NCI-H2107 treated with DMSO at 0.1 percent for 48 hours (cell line): ENCODE data around the gene LMAN1L.

Source experiments
- DNase-seq: peaks from one replicate; lab custom pipeline; 2025; ENCODE audit not compliant: unreplicated experiment; lab: John Stamatoyannopoulos, UW

The LMAN1L gene

GRCh38 chr15:74812533-74812932 lies at the start of gene LMAN1L:
TSS of gene LMAN1L (plus strand) at chr15:74812835. CDS start at chr15:74812855, 20 bp downstream.
- DNase-seq, result no peak

DNA sequence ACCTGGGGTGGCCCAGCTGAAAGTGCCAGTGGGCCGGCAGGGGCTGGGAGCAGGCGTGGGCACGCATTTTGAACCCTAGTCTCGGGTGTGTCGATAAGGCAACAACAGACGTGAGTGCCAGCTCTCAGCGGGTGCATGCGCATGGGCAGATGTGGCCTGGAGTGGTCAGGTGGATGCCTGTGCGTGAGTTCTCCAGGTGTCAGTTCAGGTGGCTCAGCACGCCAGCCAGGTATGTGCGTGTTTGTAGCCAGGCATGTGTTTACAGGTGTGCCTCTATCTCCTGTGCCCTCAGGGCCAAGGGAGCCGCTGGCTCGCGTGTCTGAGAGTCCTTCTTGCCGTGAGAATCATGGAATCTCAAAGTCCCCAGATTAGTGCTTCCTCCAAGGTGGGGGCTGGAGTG lies 49.2 kb upstream of the LMAN1L start:
- DNase-seq, result no peak

- DNase-seq, result no peak
Measured at GRCh38 chr15:74767167-74768098, 45.2 kb upstream of the LMAN1L start.

GRCh38 chr15:74768099-74768770 lies 44.4 kb upstream of the LMAN1L start:
- no peak for DNase-seq

DNA sequence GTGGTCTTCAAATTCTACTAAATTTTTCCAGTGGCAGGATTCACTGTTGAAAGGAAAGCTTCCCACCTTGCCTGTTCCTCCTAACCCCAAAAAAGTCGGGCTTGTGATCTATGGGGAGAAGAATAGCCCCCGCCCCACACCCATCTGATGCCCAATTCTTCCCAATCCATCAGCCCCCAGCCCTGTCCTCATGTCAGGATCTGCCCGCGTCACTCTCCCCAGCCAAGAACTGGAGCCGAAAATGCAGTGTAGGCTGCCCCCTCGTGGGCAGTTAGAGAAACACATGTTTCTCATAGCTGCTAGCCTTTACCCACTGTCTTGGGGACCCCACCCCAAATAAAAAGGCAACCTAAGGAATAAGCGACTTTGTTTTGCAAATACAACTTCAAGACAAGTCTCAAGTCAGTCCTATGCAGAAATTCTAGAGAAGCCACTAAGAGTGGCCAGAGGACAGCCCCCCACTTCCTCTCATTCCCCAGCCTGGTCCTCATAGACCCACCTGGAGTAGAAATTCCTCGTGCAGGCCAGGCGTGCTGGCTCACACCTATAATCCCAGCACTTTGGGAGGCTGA lies 43.8 kb upstream of the LMAN1L start:
- DNase-seq, result peak; percentile 24

DNA sequence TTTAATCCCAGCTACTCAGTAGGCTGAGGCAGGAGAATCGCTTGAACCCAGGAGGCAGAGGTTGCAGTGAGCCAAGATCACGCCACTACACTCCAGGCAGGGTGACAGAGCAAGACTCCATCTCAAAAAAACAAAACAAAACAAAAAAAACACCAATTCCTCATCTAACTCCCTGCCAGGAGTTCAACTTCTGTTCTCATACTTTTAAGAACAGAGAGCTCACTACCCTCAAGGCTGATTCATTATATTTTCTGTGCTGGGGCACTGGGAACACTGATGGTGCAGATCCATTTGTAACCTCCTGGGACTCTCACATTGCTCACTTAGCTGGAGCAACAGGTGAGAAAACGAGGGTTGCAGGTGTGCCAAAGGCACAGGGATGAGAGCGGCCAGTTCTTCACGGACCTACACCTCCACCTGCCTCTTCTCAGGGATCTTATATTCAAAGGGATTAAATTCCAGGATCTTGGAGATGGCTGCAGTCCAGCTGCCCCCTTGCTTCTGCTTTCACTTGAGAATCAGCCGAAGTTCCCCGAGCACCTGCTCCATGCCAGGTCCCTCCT lies 43.1 kb upstream of the LMAN1L start:
- peak; percentile 36 for DNase-seq

- no peak for DNase-seq
Measured at GRCh38 chr15:74770211-74770903, 42.3 kb upstream of the LMAN1L start.

DNA sequence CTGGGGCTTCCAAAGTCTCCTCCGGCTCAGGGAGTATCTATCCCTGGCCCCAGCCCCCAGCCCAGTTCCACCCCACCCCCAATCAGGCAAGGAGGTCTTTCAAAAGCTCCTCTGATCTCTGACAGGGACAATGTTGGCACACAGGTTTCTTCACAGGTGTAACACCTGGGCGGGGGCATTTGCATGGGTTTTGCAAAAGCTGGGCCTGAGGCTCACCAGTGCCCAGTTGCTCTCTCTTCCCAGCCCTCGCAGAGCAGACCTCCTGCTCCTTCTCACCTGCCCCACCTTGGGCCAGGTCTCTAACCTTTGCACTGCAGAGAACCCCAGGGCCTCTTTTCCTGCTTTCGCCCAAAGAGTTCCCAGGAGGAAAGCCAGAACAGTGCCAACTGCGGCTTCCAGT lies 39.3 kb upstream of the LMAN1L start:
- DNase-seq, result no peak

- peak; percentile 85 for DNase-seq
Measured at GRCh38 chr15:74773731-74774252, 38.8 kb upstream of the LMAN1L start.

GRCh38 chr15:74775132-74775562 lies 37.5 kb upstream of the LMAN1L start:
- no peak for DNase-seq

GRCh38 chr15:74775894-74776293 lies 36.7 kb upstream of the LMAN1L start:
- DNase-seq, result no peak

DNA sequence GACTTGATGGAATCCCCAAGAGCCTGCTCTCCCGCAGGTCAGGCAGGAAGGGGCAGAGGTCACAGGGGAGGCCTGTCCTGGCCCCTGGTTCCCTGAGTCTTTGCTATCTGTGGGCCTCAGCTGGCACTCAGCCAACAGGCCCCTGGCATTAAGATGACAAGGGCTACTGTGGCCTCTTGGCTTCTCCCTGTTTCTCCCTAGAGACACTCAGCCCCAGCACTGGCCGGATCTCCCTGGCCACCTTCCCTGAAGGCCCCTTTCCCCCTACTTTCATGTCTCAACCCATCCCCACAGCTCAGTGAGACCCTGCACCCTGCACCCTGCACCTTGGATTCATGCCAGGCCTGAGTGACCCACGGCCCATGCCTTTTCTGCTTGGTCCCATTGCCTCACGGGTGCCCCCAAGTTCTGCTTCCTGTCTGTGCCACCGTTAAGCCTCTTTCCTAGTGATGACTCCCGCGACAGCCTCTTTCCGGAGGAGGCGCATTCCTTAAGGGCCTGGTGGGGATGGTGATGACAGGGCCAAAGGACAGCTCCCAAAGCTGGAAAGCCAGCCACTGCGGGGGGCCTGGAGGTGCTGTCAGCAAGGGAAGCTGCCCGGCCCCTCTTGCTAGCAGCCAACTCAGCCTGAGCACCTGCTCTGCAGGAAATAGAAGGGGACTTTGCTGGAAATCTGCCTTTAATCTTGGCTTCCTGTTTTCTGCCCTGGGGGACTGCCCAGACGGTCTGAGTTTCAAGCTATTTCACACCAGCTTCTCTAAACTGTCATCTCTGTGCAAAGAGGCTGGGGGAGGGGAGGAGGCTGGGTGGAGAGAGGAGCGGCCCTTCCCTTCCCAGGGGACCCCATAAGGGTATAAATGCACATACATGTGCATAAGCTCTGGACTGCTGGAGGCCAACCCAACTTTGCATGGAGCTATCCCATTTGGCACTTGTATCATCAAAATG lies 35.5 kb upstream of the LMAN1L start:
- DNase-seq, result no peak

- DNase-seq, result no peak
Measured at GRCh38 chr15:74777769-74778598, 34.7 kb upstream of the LMAN1L start.

- no peak for DNase-seq
Measured at GRCh38 chr15:74778599-74778970, 34.0 kb upstream of the LMAN1L start.

DNA sequence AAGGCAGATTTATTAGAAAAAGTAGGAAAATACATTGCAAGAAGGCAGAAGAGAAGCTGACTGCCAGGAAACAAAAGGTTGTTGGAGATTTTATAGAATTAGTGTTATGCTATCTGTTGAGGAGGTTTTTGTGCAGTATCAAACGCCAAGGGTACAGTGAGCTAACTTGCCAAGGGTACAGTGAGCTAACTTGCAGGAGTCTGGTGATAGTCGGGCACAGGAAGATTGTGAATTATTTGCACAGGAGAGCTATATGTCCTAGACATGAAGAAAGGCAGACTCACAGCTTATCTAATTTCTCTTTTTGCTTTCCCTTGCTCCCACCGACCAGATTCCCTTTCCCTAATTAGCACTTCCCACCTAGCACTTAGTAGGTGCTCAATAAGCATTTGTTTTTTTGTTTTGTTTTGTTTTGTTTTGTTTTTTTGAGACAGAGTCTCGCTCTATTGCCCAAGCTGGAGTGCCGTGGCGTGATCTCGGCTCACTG lies 33.4 kb upstream of the LMAN1L start:
- no peak for DNase-seq

- DNase-seq, result no peak
Measured at GRCh38 chr15:74780523-74781430, 31.9 kb upstream of the LMAN1L start.

DNA sequence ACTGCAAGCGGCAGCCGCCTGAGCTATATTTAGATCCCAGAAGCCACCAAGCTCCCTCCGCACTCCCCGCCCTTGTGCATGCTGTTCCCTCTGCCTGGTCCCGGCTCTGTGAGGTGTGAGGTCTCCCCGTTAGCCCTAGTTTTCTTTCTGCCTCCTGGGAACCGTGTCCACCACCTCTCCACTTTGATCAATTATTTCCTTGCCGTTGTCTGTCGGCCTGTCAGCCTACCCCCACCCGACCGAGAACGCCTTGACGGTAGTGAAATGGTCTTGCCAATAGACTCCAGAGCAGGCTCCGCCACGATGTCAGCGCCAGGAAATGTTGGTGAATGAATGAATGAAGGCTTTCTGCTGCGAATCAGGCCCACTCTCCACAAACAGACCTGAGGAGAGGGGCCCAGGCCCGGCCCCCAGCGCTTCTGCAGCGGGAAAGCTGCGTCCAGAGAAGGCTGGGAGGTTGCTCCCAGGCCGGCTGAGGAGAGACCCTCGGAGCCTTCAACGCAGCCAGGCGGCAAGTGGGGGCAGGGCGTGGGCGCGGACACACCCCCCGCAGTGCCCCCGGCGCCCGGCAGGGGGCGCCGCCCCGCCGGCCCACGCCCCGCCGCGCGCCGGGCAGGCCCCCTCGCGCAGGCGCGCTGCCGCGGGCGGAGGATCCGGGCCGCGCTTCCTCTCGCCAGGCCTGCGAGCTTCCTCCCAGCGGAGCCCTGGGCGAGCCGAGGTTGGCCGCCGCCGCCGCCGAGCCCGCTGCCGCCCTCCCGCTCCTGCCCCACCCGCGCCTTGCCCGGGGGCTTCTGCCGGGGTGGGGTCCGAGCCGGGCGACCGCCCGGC lies 31.0 kb upstream of the LMAN1L start, which contains the start of gene CSK:
CSK (plus strand) TSS at position 650 of the 828 bp plus-strand sequence. CDS start 16,218 bp downstream, outside the sequence.
- DNase-seq, result no peak
